Measurements from ENCODE around the gene FAIM2.
A peak's percentile ranks its signal among the peaks of the same experiment; 100 is the strongest.

FAIM2 gene

DNA sequence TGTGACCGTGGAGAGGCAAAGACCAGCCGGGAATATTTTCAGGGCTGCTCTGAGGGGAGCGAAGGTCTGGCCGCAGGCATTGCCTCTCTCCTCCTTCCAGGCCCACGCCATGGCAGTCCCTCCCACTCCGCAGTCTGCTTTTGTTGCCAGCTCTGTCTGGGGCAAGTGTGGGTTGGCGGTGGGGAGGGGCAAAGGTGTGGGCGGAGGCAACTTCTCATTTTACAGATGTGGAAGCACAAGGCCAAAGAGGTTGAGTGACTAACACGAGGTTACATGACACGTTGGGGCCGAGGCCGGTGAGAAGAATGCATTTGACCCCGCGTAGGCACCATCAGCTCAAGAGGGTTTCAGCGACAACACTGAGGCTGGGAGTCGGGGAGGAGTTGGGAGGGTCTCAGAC is 6.1 kb upstream of the FAIM2 start (continued):
- TF ChIP-seq PRDM10 (tag by site-specific recombination; IDR thresholded peaks at IDR 0.05) = no peak
- peak; percentile 53 for TF ChIP-seq SP2 (tag by site-specific recombination; IDR thresholded peaks at IDR 0.05)
- TF ChIP-seq KLF9 (tag by site-specific recombination; IDR thresholded peaks at IDR 0.05; ENCODE audit: low read depth) = 0 out of 2 replicates have a peak, but pooled peaks have one; percentile 28
- no peak for TF ChIP-seq ZNF341 (tag by site-specific recombination; IDR thresholded peaks at IDR 0.05; ENCODE audit: low read depth)
- TF ChIP-seq EGR2 (tag by site-specific recombination; IDR thresholded peaks at IDR 0.05; ENCODE audit: low read depth) = peak; percentile 98
- no peak for TF ChIP-seq ZNF677 (tag by site-specific recombination; IDR thresholded peaks at IDR 0.05)
- TF ChIP-seq ZNF354C (tag by site-specific recombination; IDR thresholded peaks at IDR 0.05; ENCODE audit: borderline replicate concordance, low read depth) = no peak
- no peak for TF ChIP-seq MYNN (tag by site-specific recombination; IDR thresholded peaks at IDR 0.05; ENCODE audit: borderline replicate concordance)
- 0 out of 2 replicates have a peak, but pooled peaks have one; percentile 44 for TF ChIP-seq SP7 (tag by site-specific recombination; IDR thresholded peaks at IDR 0.05)
- peak; percentile 36; the same call in 1 of the 2 replicates for TF ChIP-seq ZNF335 (tag by site-specific recombination; conservative IDR thresholded peaks at IDR 0.05)
- TF ChIP-seq PATZ1 (tag by site-specific recombination; IDR thresholded peaks at IDR 0.05) = peak; percentile 61; the same call in 1 of the 2 replicates

DNA sequence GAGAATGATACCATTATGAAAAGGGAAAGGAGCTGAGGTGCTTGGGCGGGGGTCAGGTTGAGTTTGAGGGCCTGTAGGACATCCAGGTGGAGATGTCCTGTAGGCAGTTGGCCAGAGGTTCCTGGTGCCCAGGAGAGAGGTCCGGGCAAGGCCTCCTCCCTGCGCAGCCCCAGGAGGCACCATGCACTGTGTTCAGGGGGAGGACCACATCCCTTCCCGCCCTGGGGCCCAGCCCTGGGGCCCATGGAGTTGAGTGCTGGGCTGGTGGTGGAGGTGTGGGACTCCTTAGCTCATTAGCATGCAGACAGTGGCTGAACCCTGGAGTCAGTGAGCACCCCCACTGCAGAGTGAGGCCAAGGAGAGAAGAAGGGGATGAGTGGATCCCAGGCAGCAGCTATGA is 5.7 kb upstream of the FAIM2 start:
- POLR2A ChIA-PET = interaction anchor here (0.6 to 1.5 kb wide), 3 partner anchors 21 to 864 kb away, joined by 3 to 5 read pairs (median 5); no protein-coding TSS in a partner anchor
- TF ChIP-seq ZIC2 (tag by site-specific recombination; IDR thresholded peaks at IDR 0.05) (0 out of 2 replicates have a peak, but pooled peaks have one; percentile 23), ZNF677 (tag by site-specific recombination; IDR thresholded peaks at IDR 0.05) (no peak)
- no peak overlapping the region; the same call in 1 of the 2 replicates for H3K27ac ChIP-seq (ENCODE audit: extremely low read depth, low read depth, low read length)
- no peak overlapping the region for H3K4me3 ChIP-seq (ENCODE audit: low read depth, low read length)
- H3K4me1 ChIP-seq (ENCODE audit: control insufficient read depth, insufficient read depth, low read length) = peaks cover 10% of the 10 kb centered on the region
- no peaks in the 10 kb centered on the region for H3K36me3 ChIP-seq (ENCODE audit: control insufficient read depth in 2 of 2, insufficient read depth in 1 of 2, low read length in 2 of 2)
- CTCF ChIA-PET = interaction anchor here (1.0 to 2.2 kb wide), 4 partner anchors 36 to 168 kb away, joined by 3 to 9 read pairs (median 5); partner anchors contain the start of gene TMBIM6
- H3K9me3 ChIP-seq (ENCODE audit: control insufficient read depth, insufficient read depth, low read depth, low read length) = no peaks in the 10 kb centered on the region

DNA sequence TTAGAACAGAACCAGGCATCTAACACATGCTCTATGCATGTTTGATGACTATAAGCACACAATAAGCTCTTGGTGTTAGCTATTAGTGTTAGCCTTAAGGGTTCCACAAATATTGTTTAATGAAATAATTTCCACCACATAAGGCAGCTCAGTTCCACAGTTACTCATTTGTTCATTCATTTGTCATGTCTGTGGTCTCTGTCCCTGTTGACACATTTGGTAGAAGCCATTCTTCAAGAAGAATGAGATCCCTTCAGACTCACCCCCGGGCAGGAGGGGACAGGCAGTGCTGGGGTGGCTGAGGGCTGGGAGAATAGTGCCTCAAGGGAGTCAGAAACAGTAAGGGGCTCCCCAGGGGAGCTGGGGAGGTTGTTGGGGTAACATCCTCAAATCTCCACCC is 3.7 kb upstream of the FAIM2 start:
- H3K4me3 ChIP-seq (ENCODE audit: low read depth, low read length) = no peak overlapping the region
- ChIA-PET CTCF (interaction anchor here (0.5 to 1.4 kb wide), 4 partner anchors 38 to 369 kb away, joined by 3 to 14 read pairs (median 4); no protein-coding TSS in a partner anchor), POLR2A (no interaction called here)
- TF ChIP-seq GLI4 (tag by site-specific recombination; IDR thresholded peaks at IDR 0.05) (no peak), MZF1 (tag by site-specific recombination; IDR thresholded peaks at IDR 0.05; ENCODE audit: borderline replicate concordance) (no peak), ZNF239 (tag by site-specific recombination; IDR thresholded peaks at IDR 0.05) (no peak), MYNN (tag by site-specific recombination; IDR thresholded peaks at IDR 0.05; ENCODE audit: borderline replicate concordance) (no peak)
- TF ChIP-seq, protein P1, sequence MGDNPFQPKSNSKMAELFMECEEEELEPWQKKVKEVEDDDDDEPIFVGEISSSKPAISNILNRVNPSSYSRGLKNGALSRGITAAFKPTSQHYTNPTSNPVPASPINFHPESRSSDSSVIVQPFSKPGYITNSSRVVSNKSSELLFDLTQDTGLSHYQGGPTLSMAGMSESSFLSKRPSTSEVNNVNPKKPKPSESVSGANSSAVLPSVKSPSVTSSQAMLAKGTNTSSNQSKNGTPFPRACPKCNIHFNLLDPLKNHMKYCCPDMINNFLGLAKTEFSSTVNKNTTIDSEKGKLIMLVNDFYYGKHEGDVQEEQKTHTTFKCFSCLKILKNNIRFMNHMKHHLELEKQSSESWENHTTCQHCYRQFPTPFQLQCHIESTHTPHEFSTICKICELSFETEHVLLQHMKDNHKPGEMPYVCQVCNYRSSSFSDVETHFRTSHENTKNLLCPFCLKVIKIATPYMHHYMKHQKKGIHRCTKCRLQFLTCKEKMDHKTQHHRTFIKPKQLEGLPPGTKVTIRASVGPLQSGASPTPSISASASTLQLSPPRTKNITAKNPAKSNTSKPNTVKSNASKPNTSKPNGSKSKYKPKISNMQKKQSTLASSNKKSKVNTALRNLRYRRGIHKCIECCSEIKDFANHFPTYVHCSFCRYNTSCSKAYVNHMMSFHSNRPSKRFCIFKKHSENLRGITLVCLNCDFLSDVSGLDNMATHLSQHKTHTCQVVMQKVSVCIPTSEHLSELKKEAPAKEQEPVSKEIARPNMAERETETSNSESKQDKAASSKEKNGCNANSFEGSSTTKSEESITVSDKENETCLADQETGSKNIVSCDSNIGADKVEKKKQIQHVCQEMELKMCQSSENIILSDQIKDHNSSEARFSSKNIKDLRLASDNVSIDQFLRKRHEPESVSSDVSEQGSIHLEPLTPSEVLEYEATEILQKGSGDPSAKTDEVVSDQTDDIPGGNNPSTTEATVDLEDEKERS (tag by site-specific recombination; IDR thresholded peaks at IDR 0.05) = no peak
- no peaks in the 10 kb centered on the region for H3K9me3 ChIP-seq (ENCODE audit: control insufficient read depth, insufficient read depth, low read depth, low read length)
- peaks cover 5% of the 10 kb centered on the region for H3K4me1 ChIP-seq (ENCODE audit: control insufficient read depth, insufficient read depth, low read length)
- no peaks in the 10 kb centered on the region for H3K36me3 ChIP-seq (ENCODE audit: control insufficient read depth in 2 of 2, insufficient read depth in 1 of 2, low read length in 2 of 2)
- H3K27ac ChIP-seq (ENCODE audit: extremely low read depth, low read depth, low read length) = no peak overlapping the region

All from HEK293 (cell line).